ENCODE measurements around the gene RSPO3.

- TF ChIP-seq MAX (IDR thresholded peaks at IDR 0.05; ENCODE audit: low read depth) (no peak), RAD21 (IDR thresholded peaks at IDR 0.05; ENCODE audit: low read length) (no peak), FOXJ3 (CRISPR knock-in tag; IDR thresholded peaks at IDR 0.05) (no peak), CTCF (IDR thresholded peaks at IDR 0.05) (no peak), RCOR1 (IDR thresholded peaks at IDR 0.05; ENCODE audit: low read length) (no peak), NRF1 (IDR thresholded peaks at IDR 0.05; ENCODE audit: low read depth, low read length) (no peak), REST (IDR thresholded peaks at IDR 0.05; ENCODE audit: low read depth, low read length) (no peak), POLR2AphosphoS5 (IDR thresholded peaks at IDR 0.05; ENCODE audit: low read depth, low read length) (no peak)
Observed at GRCh38 chr6:127191716-127192115, 73.2 kb downstream of the RSPO3 start.
